GM21423 (cell line): ENCODE data around the gene RNF126.
"Not testable (repeated sequence)": the region's sequence is repeated elsewhere in the genome, so short reads cannot be mapped to it uniquely, and the experiment has no call there.

Source experiments
- ATAC-seq: cut with Tn5 transposase; IDR thresholded peaks from one replicate; pipeline ENCODE4 v1.9.1; 2021; ENCODE audit warnings: mild to moderate bottlenecking, moderate library complexity; ENCODE audit not compliant: unreplicated experiment

The RNF126 gene

DNA sequence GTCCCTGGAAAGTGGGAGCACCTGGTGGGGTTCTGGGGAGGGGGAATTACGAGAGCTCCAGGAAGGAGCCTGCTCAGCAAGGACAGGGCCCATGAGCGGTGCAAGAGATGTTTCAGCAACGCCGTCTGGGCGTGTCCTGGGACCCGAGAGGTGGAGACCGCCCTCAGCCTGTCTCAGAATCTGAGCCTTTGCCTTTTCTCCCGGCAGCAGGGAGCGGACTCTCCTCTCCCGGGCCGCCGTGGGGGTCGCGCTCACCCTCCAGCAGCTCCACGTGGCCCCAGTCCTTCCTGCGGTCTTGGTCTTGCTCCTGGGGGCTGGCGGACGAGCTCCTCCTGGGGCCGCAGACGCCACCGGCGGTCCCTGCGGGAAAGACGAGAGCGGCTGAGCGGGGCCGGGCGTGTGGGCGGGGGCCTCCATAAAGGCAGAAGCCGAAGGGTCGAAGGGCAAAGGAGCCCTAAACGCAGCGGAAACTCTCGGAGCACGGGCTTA lies 30.4 kb downstream of the RNF126 start:
- ATAC-seq: peak; percentile 8

DNA sequence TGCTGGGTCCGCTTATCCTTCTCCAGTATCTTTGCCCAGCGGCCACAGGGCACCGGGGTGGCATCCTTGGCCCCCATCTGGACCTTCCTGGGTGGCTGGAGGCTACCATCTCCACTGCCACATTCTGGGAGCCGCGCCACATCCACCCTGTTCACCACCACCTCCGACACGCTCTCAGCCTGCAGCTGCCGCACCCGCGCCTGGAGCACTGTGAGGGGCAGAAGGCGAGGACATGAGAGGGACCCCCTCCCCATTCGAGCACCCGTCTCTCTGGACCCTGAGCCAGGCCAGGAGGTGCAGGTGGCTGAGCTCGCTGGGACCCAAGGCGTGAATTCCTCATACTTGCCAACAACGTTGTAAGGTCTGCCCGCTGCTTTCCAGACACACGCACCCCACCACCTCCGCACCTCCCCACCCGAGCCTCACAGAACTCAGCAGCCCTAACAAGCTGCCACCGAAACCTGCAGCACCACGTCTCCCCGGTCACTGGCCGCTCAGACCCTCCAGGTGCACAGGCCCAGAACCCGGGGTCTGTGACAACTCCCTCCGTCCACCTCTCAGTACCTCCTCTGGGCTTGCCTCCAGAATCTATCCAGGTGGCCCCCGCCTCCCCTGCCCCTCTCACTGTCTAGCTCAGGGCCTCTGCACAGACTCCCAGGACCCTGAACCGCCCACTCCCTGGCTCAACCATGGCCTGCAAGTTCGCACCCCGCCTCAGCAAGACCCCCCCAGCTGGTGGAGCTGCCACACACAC lies 32.9 kb downstream of the RNF126 start:
- no peak for ATAC-seq

DNA sequence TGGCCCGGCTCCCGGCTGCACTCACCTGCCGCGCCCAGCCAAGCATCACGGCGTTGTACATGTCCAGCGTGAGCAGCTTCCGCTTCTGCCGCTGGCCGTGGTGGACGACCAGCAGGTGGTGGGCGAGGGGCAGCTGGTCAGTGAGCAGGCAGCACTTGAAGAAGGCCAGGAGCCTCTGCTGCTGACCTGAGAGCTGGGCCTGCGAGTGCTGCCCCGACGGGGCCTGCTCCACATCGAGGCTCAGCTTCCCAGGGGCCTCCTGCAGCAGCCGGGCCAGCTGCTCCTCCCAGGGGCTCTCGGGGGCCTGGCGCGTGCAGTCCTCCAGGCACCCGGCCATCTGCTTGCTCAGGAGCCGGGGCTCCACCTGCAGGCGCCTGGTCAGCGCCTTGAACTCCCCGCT lies 33.5 kb downstream of the RNF126 start:
- not testable (repeated sequence) for ATAC-seq

GRCh38 chr19:628168-628567 lies 34.8 kb downstream of the RNF126 start:
- ATAC-seq: no peak

DNA sequence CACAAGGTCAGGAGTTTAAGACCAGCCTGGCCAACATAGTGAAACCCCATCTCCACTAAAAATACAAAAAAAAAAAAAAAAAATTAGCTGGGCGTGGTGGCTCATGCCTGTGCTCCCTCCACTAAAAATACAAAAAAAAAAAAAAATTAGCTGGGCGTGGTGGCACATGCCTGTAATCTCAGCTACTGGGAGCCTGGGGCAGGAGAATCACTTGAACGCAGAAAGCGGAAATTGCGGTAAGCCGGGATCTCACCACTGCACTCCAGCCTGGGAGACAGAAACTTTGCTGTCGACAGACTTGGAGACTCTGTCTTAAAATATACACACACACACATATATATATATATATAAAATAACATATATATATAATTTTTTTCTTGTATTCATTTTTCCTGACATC lies 36.4 kb downstream of the RNF126 start:
- not testable (repeated sequence) for ATAC-seq

DNA sequence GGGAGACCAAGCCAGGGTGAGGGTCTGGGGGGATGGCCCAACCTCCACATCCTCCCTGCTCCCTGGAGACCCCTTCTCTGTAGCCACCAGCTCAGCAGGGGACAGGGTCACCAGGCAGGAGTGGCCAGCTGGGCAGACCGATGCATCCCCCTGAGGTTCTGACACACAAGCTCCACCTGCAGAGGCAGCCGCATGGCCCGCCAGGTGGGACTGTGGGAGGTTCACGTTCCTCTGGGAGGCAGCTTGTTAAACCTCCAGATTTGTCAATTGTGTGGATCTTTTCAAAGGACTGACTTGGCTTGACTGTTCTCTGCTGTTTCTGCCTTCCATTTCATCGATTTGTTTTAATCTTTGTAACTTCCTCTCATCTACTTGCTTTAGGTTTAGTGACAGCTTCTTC lies 37.8 kb downstream of the RNF126 start:
- ATAC-seq: no peak

GRCh38 chr19:624433-625109 lies 38.4 kb downstream of the RNF126 start:
- no peak for ATAC-seq

GRCh38 chr19:623974-624373 lies 39.0 kb downstream of the RNF126 start:
- no peak for ATAC-seq

- no peak for ATAC-seq
Measured at GRCh38 chr19:623175-623916, 39.7 kb downstream of the RNF126 start.

DNA sequence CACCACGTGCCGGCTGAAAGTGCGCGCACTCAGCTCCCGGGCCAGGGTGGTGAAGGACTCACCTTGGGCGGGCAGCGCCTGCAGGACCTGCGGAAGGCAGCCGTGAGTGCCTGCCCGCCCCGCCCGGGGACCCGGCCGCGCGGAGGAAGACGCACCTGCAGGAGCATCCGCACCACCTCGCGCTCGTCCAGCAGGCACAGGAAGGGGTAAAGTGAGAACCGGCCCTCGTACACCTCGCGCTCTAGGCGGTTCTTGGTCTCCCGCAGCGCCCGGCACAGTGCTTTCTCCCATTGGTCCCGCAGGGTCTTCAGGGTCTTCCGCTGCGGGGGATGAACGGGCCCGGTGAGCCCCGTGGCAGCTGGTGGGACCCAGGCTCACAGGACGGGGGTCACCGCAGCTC lies 40.3 kb downstream of the RNF126 start:
- ATAC-seq: no peak

GRCh38 chr19:621819-622218 lies 41.2 kb downstream of the RNF126 start:
- no peak for ATAC-seq

DNA sequence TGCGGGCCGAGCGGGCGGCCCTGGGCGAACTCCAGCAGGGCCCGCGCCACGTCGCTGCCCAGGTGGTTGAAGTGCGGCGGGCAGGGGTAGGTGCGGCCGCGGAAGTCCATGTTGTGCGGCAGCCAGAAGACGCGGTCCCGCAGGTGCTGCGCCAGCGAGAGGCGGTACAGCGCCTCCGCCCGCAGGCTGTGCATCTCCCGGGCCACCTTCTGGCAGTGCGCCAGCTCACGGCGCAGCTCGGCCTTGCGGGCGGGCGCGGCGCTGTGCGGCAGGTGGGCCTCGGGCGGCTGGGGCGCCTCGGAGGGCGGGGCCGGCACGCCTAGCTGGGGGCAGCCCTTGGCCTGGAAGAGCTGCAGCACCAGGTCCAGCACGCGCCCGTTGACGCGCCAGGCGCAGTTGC lies 41.8 kb downstream of the RNF126 start:
- not testable (repeated sequence) for ATAC-seq

DNA sequence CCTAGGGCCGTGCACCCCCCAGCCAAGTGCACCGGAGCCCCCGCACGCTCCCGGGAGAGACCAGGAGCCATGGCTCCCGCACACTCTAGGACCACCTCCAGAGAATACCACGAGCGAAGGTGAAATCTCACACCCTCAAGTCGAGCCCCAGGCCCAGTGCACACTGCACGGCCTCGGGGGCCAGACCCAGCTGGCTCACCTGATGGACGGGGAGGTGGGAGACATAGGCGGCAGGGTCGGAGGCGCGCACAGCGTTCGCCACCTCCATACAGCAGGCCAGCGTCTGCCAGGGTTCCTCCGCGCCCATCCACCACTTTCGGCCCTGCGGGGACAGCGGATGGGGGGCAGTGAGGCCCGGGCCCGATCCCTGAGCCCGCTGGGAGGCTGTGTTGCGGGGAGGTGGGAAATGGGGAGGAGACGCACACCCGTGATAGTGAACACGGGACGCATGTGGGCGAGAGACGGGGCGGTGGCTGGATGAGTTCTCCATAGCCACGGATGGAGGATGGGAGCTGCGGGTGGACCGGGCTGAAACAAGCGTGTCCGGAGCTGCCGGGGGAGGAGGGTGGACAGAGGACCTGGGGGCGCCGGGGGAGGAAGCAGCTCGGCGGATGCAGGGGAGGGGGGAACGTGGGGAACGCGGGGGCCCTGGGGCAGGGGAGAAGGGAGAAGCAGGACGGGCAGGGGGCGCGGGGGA lies 42.7 kb downstream of the RNF126 start:
- no peak for ATAC-seq

GRCh38 chr19:619286-620002 lies 43.6 kb downstream of the RNF126 start:
- ATAC-seq: no peak

DNA sequence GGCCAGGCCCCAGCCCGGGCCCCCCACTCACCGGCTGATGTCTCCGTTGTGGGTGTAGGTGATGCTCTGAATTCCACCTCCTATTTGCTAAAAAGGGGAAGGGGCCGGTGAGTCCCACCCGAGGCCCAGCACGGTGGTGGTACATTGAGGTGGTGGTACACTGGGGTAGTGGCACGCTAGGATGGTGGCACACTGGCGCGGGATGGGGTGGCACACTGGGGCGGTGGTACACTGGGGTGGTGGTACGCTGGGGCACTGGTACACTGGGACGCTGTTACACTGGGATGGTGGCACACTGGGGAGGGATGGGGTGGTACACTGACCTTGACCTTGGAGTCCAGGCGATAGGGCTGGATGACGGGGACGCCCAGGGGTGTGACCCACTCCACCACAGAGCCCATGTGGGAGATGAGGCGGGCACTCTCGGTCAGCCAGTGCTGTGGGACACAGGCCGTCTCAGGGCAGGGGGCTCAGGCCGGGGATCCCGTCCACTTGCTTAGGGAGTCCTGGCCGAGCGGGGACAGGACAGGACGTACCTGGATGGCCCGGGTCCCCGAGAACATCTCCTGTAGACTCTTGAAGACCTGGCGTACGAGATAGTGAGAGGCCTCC lies 44.2 kb downstream of the RNF126 start:
- ATAC-seq: no peak

- no peak for ATAC-seq
Measured at GRCh38 chr19:618247-618619, 44.8 kb downstream of the RNF126 start.

- no peak for ATAC-seq
Measured at GRCh38 chr19:617551-618246, 45.3 kb downstream of the RNF126 start.

- ATAC-seq: no peak
Measured at GRCh38 chr19:616747-617526, 46.1 kb downstream of the RNF126 start.
